Stimulated activated CD4-positive, alpha-beta T cell treated with anti-CD3 and anti-CD28 coated beads, Interleukin-15, amount 100 ng/mL, for 24 hours (primary cell): ENCODE measurements around the gene LIX1L.

Experiments used
- DNase-seq: peaks from one replicate; pipeline ENCODE4 v3.0.0-alpha.2; 2020

Gene LIX1L

DNA sequence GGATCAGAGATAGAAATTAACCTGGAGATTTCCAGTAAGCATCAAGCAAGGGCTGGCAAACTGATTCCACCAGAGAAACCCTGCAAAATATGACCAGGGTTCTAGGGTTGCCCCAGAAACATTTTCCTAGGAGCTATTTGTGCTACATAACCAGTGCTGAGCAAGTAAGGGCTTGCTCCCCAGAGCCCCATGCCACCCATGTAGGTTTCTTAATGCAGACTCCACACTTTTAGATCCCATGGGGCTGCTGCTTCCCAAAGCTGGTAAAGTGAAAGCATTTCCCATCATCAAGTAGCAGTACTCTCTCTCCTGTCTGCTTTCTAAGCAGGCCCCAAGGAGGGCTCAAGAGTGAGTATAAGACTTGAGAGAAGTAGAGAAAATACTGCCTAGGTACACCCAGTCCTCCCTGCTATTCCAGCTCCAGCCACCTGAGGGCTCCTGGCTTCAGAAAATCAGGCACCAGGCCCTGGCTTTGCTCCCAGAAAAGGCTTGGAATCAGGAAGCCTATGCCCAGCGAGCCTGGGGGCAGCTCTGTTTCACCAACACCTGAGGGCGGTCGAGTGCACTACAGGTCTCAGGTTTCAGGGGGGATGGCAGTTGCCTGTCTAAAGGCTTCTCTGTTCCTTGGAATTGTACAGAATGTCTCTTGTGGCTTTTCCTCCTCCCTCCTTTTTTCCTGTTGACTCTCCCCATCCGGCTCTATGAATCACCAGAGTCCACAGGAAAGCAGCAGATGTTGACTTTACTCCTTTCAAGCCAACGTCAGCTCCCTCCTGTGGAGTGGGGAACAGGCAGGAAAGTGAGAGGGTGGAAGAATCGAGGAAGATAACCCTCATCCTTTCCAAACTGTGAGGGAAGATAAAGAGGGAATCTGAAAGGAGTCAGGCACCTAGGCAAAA is 66.0 kb downstream of the LIX1L start:
- DNase-seq = peak; percentile 71

DNA sequence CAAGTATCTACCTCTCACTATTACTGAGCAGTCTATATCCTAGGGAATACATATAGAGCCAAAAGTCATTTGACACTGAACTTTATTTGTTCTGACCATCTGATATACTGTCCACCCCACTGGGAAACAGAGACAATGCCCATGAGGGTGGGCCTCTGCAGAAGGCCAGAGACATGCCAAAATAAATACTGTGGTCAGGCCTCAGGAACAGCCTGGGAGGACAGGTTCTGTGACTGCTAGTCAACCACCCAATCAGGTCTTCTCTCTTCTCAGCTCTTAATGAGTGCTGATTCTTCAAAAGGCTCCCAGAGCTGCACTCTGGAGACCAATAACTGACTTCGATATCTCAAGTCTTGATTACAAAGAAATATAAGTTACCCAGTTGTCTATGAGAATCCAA is 66.7 kb downstream of the LIX1L start:
- DNase-seq = no peak

DNA sequence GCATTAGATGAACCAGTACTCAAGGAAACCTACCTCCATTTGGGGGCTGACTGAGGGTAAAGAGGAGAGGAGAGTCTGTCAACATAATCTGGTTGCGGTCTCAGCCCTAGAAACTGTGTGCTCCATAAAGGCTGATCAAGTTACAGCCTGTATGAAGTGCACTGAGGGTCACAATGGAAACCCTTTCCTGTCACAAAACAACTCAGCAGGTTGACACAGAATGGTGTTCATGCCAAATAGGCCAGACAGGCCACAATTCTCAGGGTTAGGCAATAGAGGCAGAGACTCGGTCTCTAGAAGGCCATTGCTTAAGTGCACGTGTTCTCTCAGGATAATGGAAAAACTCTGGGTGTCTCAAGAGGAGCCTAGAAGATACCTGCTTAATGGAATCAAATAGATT is 68.1 kb downstream of the LIX1L start:
- DNase-seq = no peak

DNA sequence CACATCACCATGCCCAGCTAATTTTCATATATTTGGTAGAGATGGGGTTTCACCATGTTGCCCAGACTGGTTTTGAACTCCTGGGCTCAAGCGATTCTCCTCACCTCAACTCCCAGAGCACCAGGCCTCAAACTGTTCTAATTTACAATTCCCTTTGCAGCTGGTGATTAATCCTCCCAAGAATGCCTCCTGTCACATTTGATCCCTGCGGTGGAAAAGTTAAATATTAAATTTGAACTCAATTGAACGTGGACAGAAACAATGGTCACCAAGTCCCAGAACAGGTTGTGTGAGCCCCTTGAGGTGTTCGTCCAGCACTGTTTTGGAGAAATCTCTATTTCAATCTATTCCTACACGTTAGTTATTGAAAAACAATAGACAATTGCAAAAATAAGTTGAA is 70.2 kb downstream of the LIX1L start:
- DNase-seq = no peak

DNA sequence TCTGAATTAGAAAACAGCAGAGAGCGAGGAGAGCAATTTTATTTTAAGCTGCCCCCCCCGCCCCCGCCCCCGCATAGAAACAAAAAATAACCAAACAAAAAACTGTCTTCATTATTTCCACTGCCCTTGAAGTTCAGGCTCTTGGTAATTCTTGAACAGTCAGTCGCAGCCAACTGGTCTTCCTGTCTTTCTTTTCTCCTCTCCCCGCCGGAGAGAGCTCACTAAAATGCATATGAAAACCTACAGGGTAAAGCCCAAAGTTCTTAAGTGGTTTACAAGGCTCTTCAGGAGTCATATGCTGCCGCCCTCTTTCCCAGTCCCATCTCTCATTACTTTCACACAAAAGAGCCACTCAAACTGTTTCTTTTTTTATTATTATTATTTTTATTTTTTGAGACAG is 71.0 kb downstream of the LIX1L start:
- DNase-seq = no peak

GRCh38 chr1:145886390-145886789 is 71.4 kb downstream of the LIX1L start:
- no peak for DNase-seq

GRCh38 chr1:145885738-145886287 is 72.0 kb downstream of the LIX1L start, which contains the start of gene ANKRD35:
Gene ANKRD35, minus strand, starts transcription at chr1:145885866. Its CDS starts 108 bp downstream, at chr1:145885758.
- DNase-seq = peak; percentile 95

DNA sequence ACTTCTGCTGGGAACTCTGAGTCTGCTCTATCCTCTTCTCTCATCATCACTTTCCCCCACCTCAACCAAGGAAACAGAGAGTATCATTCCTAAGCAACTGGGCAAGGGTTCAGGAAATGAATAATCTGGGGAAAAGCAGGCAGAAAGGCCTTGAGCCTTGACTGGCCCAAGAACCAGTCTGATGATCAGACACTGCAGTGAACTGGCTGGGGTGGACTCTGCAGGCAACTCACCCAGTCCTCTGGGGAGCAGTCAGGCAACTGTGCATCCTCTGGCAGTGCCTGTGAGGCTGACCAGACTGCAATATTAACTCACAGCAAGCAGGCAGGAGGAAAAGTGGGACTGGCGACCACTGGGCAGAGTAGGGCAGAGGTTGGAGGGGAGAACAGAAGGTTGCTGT is 73.1 kb downstream of the LIX1L start:
- no peak for DNase-seq
